K562 (cell line): ENCODE data around the gene NCOA4. TPM values are rescaled to one million over a fixed set of nuclear protein-coding genes. Genes with fewer than 3 reads are reported as not detected.
A peak's percentile ranks its signal among the peaks of the same experiment; 100 is the strongest.

ENCODE experiments used
- AFF1 ChIP-seq, 2 experiments: fragments of 450-650 bp; IDR thresholded peaks; 2 replicates each; pipeline ENCODE4 v1.6.1; 2018; ENCODE audit warnings: mild to moderate bottlenecking in 2 of 2, low read depth in 1 of 2; ENCODE audit not compliant: partially characterized antibody in 2 of 2
- CBX8 ChIP-seq: fragments of 200-600 bp; sonication (generic); IDR thresholded peaks from 2 replicates; pipeline ENCODE4 v1.6.1; 2012; ENCODE audit warnings: borderline replicate concordance, mixed run types, low read depth, mild to moderate bottlenecking, moderate library complexity, mixed read lengths, low read length, control low read depth, inconsistent platforms; ENCODE audit not compliant: poor library complexity, severe bottlenecking; ENCODE audit errors: extremely low read depth
- CCAR2 ChIP-seq: fragments of 200-400 bp; formaldehyde crosslinking; IDR thresholded peaks from 2 replicates; pipeline ENCODE4 v1.6.1; 2017; ENCODE audit warnings: mild to moderate bottlenecking, low read depth, low read length
- DDX20 ChIP-seq: fragments of 450-650 bp; IDR thresholded peaks from 2 replicates; pipeline ENCODE4 v1.6.1; 2016; ENCODE audit warnings: missing genetic modification characterization, low read depth, mild to moderate bottlenecking, missing compliant biosample characterization, moderate library complexity
- DIDO1 ChIP-seq: fragments of 450-650 bp; IDR thresholded peaks from 2 replicates; pipeline ENCODE4 v1.6.1; 2016; ENCODE audit warnings: low read depth, missing biosample characterization, missing genetic modification characterization
- HMG20B ChIP-seq: fragments of 250-450 bp; sonication (Bioruptor Pico); IDR thresholded peaks from 2 replicates; pipeline ENCODE4 v1.5.0; 2021; ENCODE audit warnings: mild to moderate bottlenecking
- KLF16 ChIP-seq: IDR thresholded peaks from 2 replicates; pipeline ENCODE4 v1.6.1; 2016; ENCODE audit warnings: antibody characterized with exemption
- MAFF ChIP-seq: IDR thresholded peaks from 2 replicates; pipeline ENCODE4 v1.6.1; 2012; ENCODE audit warnings: low read length, improper control_type of control experiment
- NFRKB ChIP-seq: fragments of 450-650 bp; IDR thresholded peaks from 2 replicates; pipeline ENCODE4 v1.6.1; 2016; ENCODE audit warnings: low read depth
- NR2F6 ChIP-seq: fragments of 450-650 bp; formaldehyde crosslinking; IDR thresholded peaks from 2 replicates; pipeline ENCODE4 v1.4.0; 2020; ENCODE audit warnings: mild to moderate bottlenecking
- TAF1 ChIP-seq: IDR thresholded peaks from 2 replicates; pipeline ENCODE4 v1.6.1; 2011; ENCODE audit warnings: mild to moderate bottlenecking, low read length, moderate library complexity; ENCODE audit not compliant: insufficient read depth, control insufficient read depth, severe bottlenecking; ENCODE audit errors: extremely low read depth
- TFE3 ChIP-seq: fragments of 450-650 bp; formaldehyde crosslinking; IDR thresholded peaks from 2 replicates; pipeline ENCODE4 v1.4.0; 2020; ENCODE audit warnings: mild to moderate bottlenecking, mixed read lengths
- ZNF274 ChIP-seq: IDR thresholded peaks from 2 replicates; pipeline ENCODE4 v1.6.1; 2011; ENCODE audit warnings: low read depth, mild to moderate bottlenecking, low read length, moderate library complexity, borderline replicate concordance
- ZNF609 ChIP-seq: sonication (generic); formaldehyde crosslinking; IDR thresholded peaks from 2 replicates; pipeline ENCODE4 v1.8.1; 2023; ENCODE audit warnings: missing genetic modification reagents, mild to moderate bottlenecking, borderline replicate concordance
- polyA plus RNA-seq, 8 experiments: library from polyadenylated mRNA; depleted of rRNA in 4 of 8; stranded (reverse) in 5 of 8; unstranded in 3 of 8; fragments of >200 nt; fragmentation: Nextera tagmentation in 2 of 8; fragmentation: Illumina TruSeq in 1 of 8; extraction: Ambion mirVana in 2 of 8; extraction: Trizol in 1 of 8; gene quantifications; 2 replicates each; pipeline versions ENCODE4 v1.2.1 to v1.2.3, GENCODE V29; 2011 to 2014; ENCODE audit warnings: inconsistent platforms in 1 of 8, missing spikeins in 1 of 8
- total RNA-seq, 7 experiments: library from RNA; depleted of rRNA in 6 of 7; stranded (reverse); fragments of >200 nt in 6 of 7; fragmentation: Illumina TruSeq in 2 of 7; extraction: Trizol in 2 of 7; gene quantifications; 2 replicates each; pipeline versions ENCODE4 v1.2.1 to v1.2.3, GENCODE V29; 2011 to 2021; ENCODE audit warnings: low replicate concordance in 1 of 7
- TF ChIP-seq, protein P1 (sequence below): fragments of 450-650 bp; IDR thresholded peaks from 2 replicates; pipeline ENCODE4 v1.6.1; 2016

The NCOA4 gene
- total and polyA plus RNA-seq, 9 of the 15 experiments (the other 6 are each of a cell fraction or from before 2014, with no cell fraction given) = 89.8 to 283 (median 181) TPM

GRCh38 chr10:46018453-46019176 is 11.8 kb downstream of the NCOA4 start (continued):
- TF ChIP-seq CBX8 (no peak), NFRKB (0 out of 2 replicates have a peak, but pooled peaks have one; percentile 47), NR2F6 (CRISPR knock-in tag) (no peak), DDX20 (no peak), TFE3 (CRISPR knock-in tag) (no peak), TAF1 (no peak), KLF16 (peak; percentile 70), HMG20B (CRISPR knock-in tag) (no peak), ZNF609 (CRISPR knock-in tag) (no peak), CCAR2 (no peak), AFF1 (IDR thresholded peaks at IDR 0.05; ENCODE audit: low read depth in 1 of 2, partially characterized antibody in 2 of 2) (peak in 1 of 2 experiments; percentile 58), MAFF (no peak), ZNF274 (no peak), DIDO1 (tag) (no peak)
- TF ChIP-seq, protein P1, sequence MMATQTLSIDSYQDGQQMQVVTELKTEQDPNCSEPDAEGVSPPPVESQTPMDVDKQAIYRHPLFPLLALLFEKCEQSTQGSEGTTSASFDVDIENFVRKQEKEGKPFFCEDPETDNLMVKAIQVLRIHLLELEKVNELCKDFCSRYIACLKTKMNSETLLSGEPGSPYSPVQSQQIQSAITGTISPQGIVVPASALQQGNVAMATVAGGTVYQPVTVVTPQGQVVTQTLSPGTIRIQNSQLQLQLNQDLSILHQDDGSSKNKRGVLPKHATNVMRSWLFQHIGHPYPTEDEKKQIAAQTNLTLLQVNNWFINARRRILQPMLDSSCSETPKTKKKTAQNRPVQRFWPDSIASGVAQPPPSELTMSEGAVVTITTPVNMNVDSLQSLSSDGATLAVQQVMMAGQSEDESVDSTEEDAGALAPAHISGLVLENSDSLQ = peak; percentile 73
